ENCODE results near the gene ZNF620.
"Not testable (repeated sequence)": the region's sequence is repeated elsewhere in the genome, so short reads cannot be mapped to it uniquely, and the experiment has no call there.

ZNF620 gene

GRCh38 chr3:40550167-40550566, 44.3 kb downstream of the ZNF620 start:
- Histone ChIP-seq H3K4me2 (ENCODE audit: low read length) (no peak overlapping the region), H3K56ac (ENCODE audit: low read length) (no peak overlapping the region), H3K36me3 (ENCODE audit: control insufficient read depth, insufficient read depth, low read length) (no peaks in the 10 kb centered on the region), H3K27ac (ENCODE audit: low read depth, low read length) (no peak overlapping the region), H3K4me1 (ENCODE audit: control insufficient read depth, low read depth, low read length) (no peaks in the 10 kb centered on the region), H4K5ac (ENCODE audit: low read length) (no peak overlapping the region), H2BK120ac (ENCODE audit: low read depth, low read length) (no peak overlapping the region), H3K18ac (ENCODE audit: low read length) (no peak overlapping the region), H3K4me3 (ENCODE audit: low read length) (no peak overlapping the region), H3K9ac (ENCODE audit: low read length) (no peak overlapping the region), H3K79me1 (ENCODE audit: low read length) (no peaks in the 10 kb centered on the region), H3K23ac (ENCODE audit: low read length) (no peak overlapping the region), H3K79me2 (ENCODE audit: control insufficient read depth, insufficient read depth, low read length) (no peaks in the 10 kb centered on the region), H3K4ac (ENCODE audit: low read depth, low read length) (no peak overlapping the region), H2AK5ac (ENCODE audit: low read length) (no peak overlapping the region), H2BK5ac (ENCODE audit: low read length) (no peak overlapping the region), H4K8ac (ENCODE audit: low read depth, low read length) (no peak overlapping the region), H2BK15ac (replicated peaks; ENCODE audit: low read depth) (no peak overlapping the region), H3K27me3 (ENCODE audit: insufficient read depth, low read length, poor library complexity) (no peaks in the 10 kb centered on the region)
- no CpG with 5 or more reads among the region's 1 CpG for WGBS (ENCODE audit: extremely low coverage, insufficient coverage, low lambda C conversion rate)
- no peak for DNase-seq

GRCh38 chr3:40557575-40558161, 51.8 kb downstream of the ZNF620 start:
- H3K4me2 ChIP-seq (ENCODE audit: low read length): no peak overlapping the region

GRCh38 chr3:40562482-40562881, 56.6 kb downstream of the ZNF620 start:
- H3K4me1 ChIP-seq (ENCODE audit: control insufficient read depth, low read depth, low read length); H3K56ac ChIP-seq (ENCODE audit: low read length); H2BK120ac ChIP-seq (ENCODE audit: low read depth, low read length); H3K18ac ChIP-seq (ENCODE audit: low read length); H4K8ac ChIP-seq (ENCODE audit: low read depth, low read length); H3K23ac ChIP-seq (ENCODE audit: low read length); H3K36me3 ChIP-seq (ENCODE audit: control insufficient read depth, insufficient read depth, low read length); H3K27me3 ChIP-seq (ENCODE audit: insufficient read depth, low read length, poor library complexity); H3K27ac ChIP-seq (ENCODE audit: low read depth, low read length); H3K4ac ChIP-seq (ENCODE audit: low read depth, low read length); H2BK5ac ChIP-seq (ENCODE audit: low read length); H2AK5ac ChIP-seq (ENCODE audit: low read length); H2BK15ac ChIP-seq (replicated peaks; ENCODE audit: low read depth); H3K79me2 ChIP-seq (ENCODE audit: control insufficient read depth, insufficient read depth, low read length); H3K4me2 ChIP-seq (ENCODE audit: low read length); H3K9ac ChIP-seq (ENCODE audit: low read length); H4K5ac ChIP-seq (ENCODE audit: low read length); H3K4me3 ChIP-seq (ENCODE audit: low read length); H3K79me1 ChIP-seq (ENCODE audit: low read length); DNase-seq: not testable (repeated sequence)
- no CpG with 5 or more reads among the region's 9 CpGs for WGBS (ENCODE audit: extremely low coverage, insufficient coverage, low lambda C conversion rate)

More at GRCh38 chr3:40557575-40558161, 51.8 kb downstream of the ZNF620 start:
- Histone ChIP-seq H2BK5ac (ENCODE audit: low read length) (no peak overlapping the region), H3K4me1 (ENCODE audit: control insufficient read depth, low read depth, low read length) (no peaks in the 10 kb centered on the region), H4K5ac (ENCODE audit: low read length) (no peak overlapping the region), H3K18ac (ENCODE audit: low read length) (no peak overlapping the region), H2BK15ac (replicated peaks; ENCODE audit: low read depth) (no peak overlapping the region), H2BK120ac (ENCODE audit: low read depth, low read length) (no peak overlapping the region), H3K23ac (ENCODE audit: low read length) (no peak overlapping the region), H3K79me2 (ENCODE audit: control insufficient read depth, insufficient read depth, low read length) (no peaks in the 10 kb centered on the region), H3K4ac (ENCODE audit: low read depth, low read length) (no peak overlapping the region), H4K8ac (ENCODE audit: low read depth, low read length) (no peak overlapping the region), H3K27me3 (ENCODE audit: insufficient read depth, low read length, poor library complexity) (no peaks in the 10 kb centered on the region), H3K79me1 (ENCODE audit: low read length) (no peaks in the 10 kb centered on the region), H3K56ac (ENCODE audit: low read length) (no peak overlapping the region), H2AK5ac (ENCODE audit: low read length) (no peak overlapping the region), H3K9ac (ENCODE audit: low read length) (no peak overlapping the region), H3K27ac (ENCODE audit: low read depth, low read length) (no peak overlapping the region), H3K36me3 (ENCODE audit: control insufficient read depth, insufficient read depth, low read length) (no peaks in the 10 kb centered on the region), H3K4me3 (ENCODE audit: low read length) (no peak overlapping the region)
- WGBS (ENCODE audit: extremely low coverage, insufficient coverage, low lambda C conversion rate): no CpG with 5 or more reads among the region's 7 CpGs
- no peak for DNase-seq

- H2BK15ac ChIP-seq (replicated peaks; ENCODE audit: low read depth); H3K4me2 ChIP-seq (ENCODE audit: low read length); H3K27ac ChIP-seq (ENCODE audit: low read depth, low read length); DNase-seq; H2BK120ac ChIP-seq (ENCODE audit: low read depth, low read length); H2AK5ac ChIP-seq (ENCODE audit: low read length); H3K4ac ChIP-seq (ENCODE audit: low read depth, low read length); H3K4me1 ChIP-seq (ENCODE audit: control insufficient read depth, low read depth, low read length); H3K79me1 ChIP-seq (ENCODE audit: low read length); H3K4me3 ChIP-seq (ENCODE audit: low read length); H3K23ac ChIP-seq (ENCODE audit: low read length); H3K27me3 ChIP-seq (ENCODE audit: insufficient read depth, low read length, poor library complexity); H4K5ac ChIP-seq (ENCODE audit: low read length); H2BK5ac ChIP-seq (ENCODE audit: low read length); H3K36me3 ChIP-seq (ENCODE audit: control insufficient read depth, insufficient read depth, low read length); H3K56ac ChIP-seq (ENCODE audit: low read length); H4K8ac ChIP-seq (ENCODE audit: low read depth, low read length); H3K9ac ChIP-seq (ENCODE audit: low read length); H3K79me2 ChIP-seq (ENCODE audit: control insufficient read depth, insufficient read depth, low read length); H3K18ac ChIP-seq (ENCODE audit: low read length): not testable (repeated sequence)
- WGBS (ENCODE audit: extremely low coverage, insufficient coverage, low lambda C conversion rate): 100% methylated on average over 1 of the region's 5 CpGs
Measured at GRCh38 chr3:40565629-40566028, 59.8 kb downstream of the ZNF620 start.

- Histone ChIP-seq H3K4me1 (ENCODE audit: control insufficient read depth, low read depth, low read length) (no peaks in the 10 kb centered on the region), H3K79me1 (ENCODE audit: low read length) (no peaks in the 10 kb centered on the region)
- WGBS (ENCODE audit: extremely low coverage, insufficient coverage, low lambda C conversion rate): no CpG with 5 or more reads among the region's 4 CpGs
Measured at GRCh38 chr3:40566694-40567093, 60.9 kb downstream of the ZNF620 start.

More at GRCh38 chr3:40566694-40567093, 60.9 kb downstream of the ZNF620 start:
- Histone ChIP-seq H3K4ac (ENCODE audit: low read depth, low read length) (no peak overlapping the region), H2BK15ac (replicated peaks; ENCODE audit: low read depth) (no peak overlapping the region), H3K27me3 (ENCODE audit: insufficient read depth, low read length, poor library complexity) (no peaks in the 10 kb centered on the region), H3K9ac (ENCODE audit: low read length) (no peak overlapping the region), H3K27ac (ENCODE audit: low read depth, low read length) (no peak overlapping the region), H3K79me2 (ENCODE audit: control insufficient read depth, insufficient read depth, low read length) (no peaks in the 10 kb centered on the region), H4K5ac (ENCODE audit: low read length) (no peak overlapping the region), H4K8ac (ENCODE audit: low read depth, low read length) (no peak overlapping the region), H3K4me3 (ENCODE audit: low read length) (no peak overlapping the region), H3K4me2 (ENCODE audit: low read length) (no peak overlapping the region), H3K23ac (ENCODE audit: low read length) (no peak overlapping the region), H2BK5ac (ENCODE audit: low read length) (no peak overlapping the region), H3K36me3 (ENCODE audit: control insufficient read depth, insufficient read depth, low read length) (no peaks in the 10 kb centered on the region), H2BK120ac (ENCODE audit: low read depth, low read length) (no peak overlapping the region), H2AK5ac (ENCODE audit: low read length) (no peak overlapping the region), H3K56ac (ENCODE audit: low read length) (peak overlapping the region; percentile 50), H3K18ac (ENCODE audit: low read length) (peak overlapping the region; percentile 87)
- peak; percentile 17 for DNase-seq

Data from mesendoderm (in vitro differentiated cells).